Measurements from ENCODE around the gene BLM.

DNA sequence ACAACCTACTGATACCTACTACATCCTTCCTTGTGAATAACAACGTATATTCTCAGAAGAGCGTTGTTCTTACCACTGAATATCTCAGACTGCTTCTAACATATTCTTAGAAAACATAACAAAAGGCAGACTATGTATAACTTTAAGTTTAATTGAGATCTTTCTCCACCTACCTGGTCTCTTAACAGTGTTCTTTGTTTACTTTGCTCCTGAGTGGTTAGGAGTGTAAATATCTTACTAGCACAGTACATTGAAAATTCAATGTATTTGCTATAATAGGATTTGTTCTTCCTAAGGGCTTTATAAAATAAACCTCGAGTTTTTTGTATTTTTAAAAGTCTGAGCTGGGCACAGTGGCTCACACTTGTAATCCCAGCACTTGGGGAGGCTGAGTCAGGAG, 7.9 kb upstream of the BLM start:
- no peak for TF ChIP-seq POLR2A (IDR thresholded peaks at IDR 0.05)
- TF ChIP-seq, protein P1, sequence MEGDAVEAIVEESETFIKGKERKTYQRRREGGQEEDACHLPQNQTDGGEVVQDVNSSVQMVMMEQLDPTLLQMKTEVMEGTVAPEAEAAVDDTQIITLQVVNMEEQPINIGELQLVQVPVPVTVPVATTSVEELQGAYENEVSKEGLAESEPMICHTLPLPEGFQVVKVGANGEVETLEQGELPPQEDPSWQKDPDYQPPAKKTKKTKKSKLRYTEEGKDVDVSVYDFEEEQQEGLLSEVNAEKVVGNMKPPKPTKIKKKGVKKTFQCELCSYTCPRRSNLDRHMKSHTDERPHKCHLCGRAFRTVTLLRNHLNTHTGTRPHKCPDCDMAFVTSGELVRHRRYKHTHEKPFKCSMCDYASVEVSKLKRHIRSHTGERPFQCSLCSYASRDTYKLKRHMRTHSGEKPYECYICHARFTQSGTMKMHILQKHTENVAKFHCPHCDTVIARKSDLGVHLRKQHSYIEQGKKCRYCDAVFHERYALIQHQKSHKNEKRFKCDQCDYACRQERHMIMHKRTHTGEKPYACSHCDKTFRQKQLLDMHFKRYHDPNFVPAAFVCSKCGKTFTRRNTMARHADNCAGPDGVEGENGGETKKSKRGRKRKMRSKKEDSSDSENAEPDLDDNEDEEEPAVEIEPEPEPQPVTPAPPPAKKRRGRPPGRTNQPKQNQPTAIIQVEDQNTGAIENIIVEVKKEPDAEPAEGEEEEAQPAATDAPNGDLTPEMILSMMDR (IDR thresholded peaks at IDR 0.05) = no peak

All from ovary (tissue), 3 donors.